Panc1 (cell line): ENCODE data around the gene TMEM100. TPM values are rescaled to one million over a fixed set of nuclear protein-coding genes. Genes with fewer than 3 reads are reported as not detected.

Experiments used
- ATAC-seq: fragments of 200-7000 bp; cut with Tn5 transposase; 2 replicates; pipeline ENCODE4 v1.9.1; 2020; ENCODE audit warnings: mild to moderate bottlenecking, moderate library complexity
- BruUV-seq: library from RNA; stranded (reverse); fragments of 400-500 nt; replicated peaks from 2 replicates; lab custom pipeline; 2021; lab: Mats Ljungman, UMichigan
- CTCF ChIA-PET: fragments of 300-600 bp; sonication (Branson Sonifier 250); formaldehyde crosslinking; loops from one replicate; lab custom pipeline; 2022; ENCODE audit warnings: antibody characterized with exemption; lab: Charles Lee
- POLR2A ChIA-PET: fragments of 300-600 bp; sonication (Branson Sonifier 250); formaldehyde crosslinking; loops from one replicate; lab custom pipeline; 2022; ENCODE audit warnings: antibody characterized with exemption; lab: Charles Lee
- DNase-seq: peaks from one replicate; pipeline ENCODE4 v3.0.0-alpha.2; 2010; ENCODE audit warnings: low read depth, low spot score
- H3K27ac ChIP-seq: 2 replicates; pipeline ENCODE4 v1.5.1; 2011; ENCODE audit warnings: mild to moderate bottlenecking, low read length, inconsistent platforms
- H3K27me3 ChIP-seq: fragments of 200-500 bp; sonication (Bioruptor generic); 2 replicates; pipeline ENCODE4 v1.6.0; 2014; ENCODE audit warnings: low read length, inconsistent platforms; ENCODE audit not compliant: control insufficient read depth, insufficient read depth
- H3K36me3 ChIP-seq: fragments of 200-500 bp; sonication (Bioruptor generic); 2 replicates; pipeline ENCODE4 v1.5.1; 2014; ENCODE audit warnings: inconsistent platforms, mild to moderate bottlenecking, low read length, moderate library complexity; ENCODE audit not compliant: control insufficient read depth, insufficient read depth
- H3K4me1 ChIP-seq: 2 replicates; pipeline ENCODE4 v1.5.1; 2011; ENCODE audit warnings: inconsistent platforms, mild to moderate bottlenecking, low read length, moderate library complexity; ENCODE audit not compliant: control insufficient read depth, insufficient read depth
- H3K4me3 ChIP-seq, 2 experiments: 2 replicates each; pipeline ENCODE4 v1.5.1; 2011 to 2012; ENCODE audit warnings: low read depth in 2 of 2, low read length in 2 of 2, mild to moderate bottlenecking in 2 of 2, inconsistent platforms in 1 of 2, moderate library complexity in 1 of 2
- H3K9me3 ChIP-seq: fragments of 200-500 bp; sonication (Bioruptor generic); 2 replicates; pipeline ENCODE4 v1.5.1; 2014; ENCODE audit warnings: low read depth, mild to moderate bottlenecking, inconsistent platforms, low read length, moderate library complexity; ENCODE audit not compliant: control insufficient read depth, insufficient read depth
- POLR2AphosphoS5 ChIP-seq: IDR thresholded peaks from 2 replicates; pipeline ENCODE4 v1.6.1; 2012; ENCODE audit warnings: mild to moderate bottlenecking, low read depth, low read length, moderate library complexity
- SIN3A ChIP-seq: IDR thresholded peaks from 2 replicates; pipeline ENCODE4 v1.6.1; 2012; ENCODE audit warnings: low read depth, mild to moderate bottlenecking, low read length, moderate library complexity, borderline replicate concordance; ENCODE audit not compliant: insufficient read depth
- TCF7L2 ChIP-seq: IDR thresholded peaks from 2 replicates; pipeline ENCODE4 v1.6.1; 2011; ENCODE audit warnings: mild to moderate bottlenecking, low read depth, low read length, inconsistent platforms
- in situ Hi-C: cut with HindIII; loops from 2 replicates; pipeline ENCODE4 v1.10.0; 2016; ENCODE audit warnings: low sequenced_read_pairs, low pct_unique_long_range_greater_than_20kb
- intact Hi-C: fragments of 100-400 bp; cut with micrococcal nuclease; formaldehyde crosslinking; loops from one replicate; pipeline ENCODE4 v1.10.0; 2022; ENCODE audit not compliant: unreplicated experiment
- total RNA-seq: library from RNA; stranded (reverse); gene quantifications from one replicate; pipeline ENCODE4 v1.2.1, GENCODE V29; 2021; ENCODE audit not compliant: unreplicated experiment
- TF ChIP-seq, protein P1 (sequence below): fragments of 450-650 bp; IDR thresholded peaks from 2 replicates; pipeline ENCODE4 v1.5.1; 2017; ENCODE audit warnings: mild to moderate bottlenecking
- TF ChIP-seq, protein P2 (sequence below), 2 experiments: IDR thresholded peaks; 2 replicates each; pipeline ENCODE4 v1.6.1; 2011 to 2012; ENCODE audit warnings: low read depth in 2 of 2, control low read depth in 1 of 2, low read length in 1 of 2, mild to moderate bottlenecking in 1 of 2, moderate library complexity in 1 of 2; ENCODE audit not compliant: insufficient read depth in 1 of 2

The TMEM100 gene
- total RNA-seq, 1 experiment from 2014 or later = 0.10 TPM

DNA sequence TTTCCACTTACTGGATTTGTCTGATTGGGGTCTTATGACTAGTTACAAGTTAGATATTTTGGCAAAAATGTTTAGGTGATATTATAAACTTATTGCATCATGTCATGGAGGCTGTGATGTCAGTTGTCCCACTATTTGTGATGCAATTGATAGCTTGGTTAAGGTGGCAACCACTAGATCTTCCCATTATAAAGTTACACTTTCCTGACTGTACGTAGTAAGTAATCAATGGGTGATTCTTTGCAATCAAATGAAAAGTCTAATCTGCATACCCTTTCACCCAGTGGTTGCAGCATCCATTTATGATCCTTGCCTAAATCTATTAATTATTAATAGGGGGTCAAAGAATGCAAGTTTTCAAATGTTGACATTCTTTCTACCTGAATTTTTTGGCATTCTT, 23.8 kb upstream of the TMEM100 start:
- POLR2A ChIA-PET = no interaction called here
- Histone ChIP-seq H3K9me3 (no peaks in the 10 kb centered on the region), H3K27me3 (no peaks in the 10 kb centered on the region), H3K27ac (no peak overlapping the region), H3K4me3 (no peak overlapping the region), H3K4me1 (peaks cover 7% of the 10 kb centered on the region), H3K36me3 (no peaks in the 10 kb centered on the region)
- BruUV-seq = no TSS peak
- TF ChIP-seq, protein P1, sequence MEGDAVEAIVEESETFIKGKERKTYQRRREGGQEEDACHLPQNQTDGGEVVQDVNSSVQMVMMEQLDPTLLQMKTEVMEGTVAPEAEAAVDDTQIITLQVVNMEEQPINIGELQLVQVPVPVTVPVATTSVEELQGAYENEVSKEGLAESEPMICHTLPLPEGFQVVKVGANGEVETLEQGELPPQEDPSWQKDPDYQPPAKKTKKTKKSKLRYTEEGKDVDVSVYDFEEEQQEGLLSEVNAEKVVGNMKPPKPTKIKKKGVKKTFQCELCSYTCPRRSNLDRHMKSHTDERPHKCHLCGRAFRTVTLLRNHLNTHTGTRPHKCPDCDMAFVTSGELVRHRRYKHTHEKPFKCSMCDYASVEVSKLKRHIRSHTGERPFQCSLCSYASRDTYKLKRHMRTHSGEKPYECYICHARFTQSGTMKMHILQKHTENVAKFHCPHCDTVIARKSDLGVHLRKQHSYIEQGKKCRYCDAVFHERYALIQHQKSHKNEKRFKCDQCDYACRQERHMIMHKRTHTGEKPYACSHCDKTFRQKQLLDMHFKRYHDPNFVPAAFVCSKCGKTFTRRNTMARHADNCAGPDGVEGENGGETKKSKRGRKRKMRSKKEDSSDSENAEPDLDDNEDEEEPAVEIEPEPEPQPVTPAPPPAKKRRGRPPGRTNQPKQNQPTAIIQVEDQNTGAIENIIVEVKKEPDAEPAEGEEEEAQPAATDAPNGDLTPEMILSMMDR = no peak
- intact Hi-C loops = no loop called here
- no peak for ATAC-seq
- CTCF ChIA-PET = no interaction called here
- no peak for DNase-seq
- in situ Hi-C loops = no loop called here

DNA sequence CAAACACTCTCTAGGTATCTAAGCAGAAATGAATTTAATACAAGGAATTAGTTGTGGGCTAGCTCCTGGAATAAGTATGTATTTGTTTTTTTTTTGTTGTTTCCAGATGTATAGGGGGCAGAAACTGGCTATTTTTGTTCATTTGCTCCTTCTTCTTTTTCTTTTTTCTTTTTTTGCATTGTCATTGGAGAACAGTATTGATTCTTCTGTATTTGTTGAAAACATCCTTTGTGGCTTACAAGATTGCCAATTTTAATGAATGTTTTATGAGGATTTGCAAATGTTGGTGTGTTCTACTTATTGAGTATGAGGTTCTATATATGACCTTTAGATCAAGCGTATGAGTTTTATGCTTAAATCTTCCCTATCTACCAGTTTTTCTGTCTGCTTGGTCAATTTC, 22.6 kb upstream of the TMEM100 start:
- Histone ChIP-seq H3K4me3 (no peak overlapping the region), H3K27ac (no peak overlapping the region), H3K36me3 (no peaks in the 10 kb centered on the region), H3K4me1 (peaks cover 7% of the 10 kb centered on the region), H3K9me3 (no peaks in the 10 kb centered on the region), H3K27me3 (no peaks in the 10 kb centered on the region)
- DNase-seq = no peak
- CTCF ChIA-PET = interaction anchor here (0.6 to 0.7 kb wide), 2 partner anchors 27 to 221 kb away, joined by 3 to 5 read pairs; no protein-coding TSS in a partner anchor
- intact Hi-C loops (no loop called here), in situ Hi-C loops (no loop called here)
- ATAC-seq = no peak
- no TSS peak for BruUV-seq
- POLR2A ChIA-PET = no interaction called here
- no peak for TF ChIP-seq SIN3A
- TF ChIP-seq TCF7L2 = no peak
- TF ChIP-seq POLR2AphosphoS5 = no peak
- TF ChIP-seq, protein P2, sequence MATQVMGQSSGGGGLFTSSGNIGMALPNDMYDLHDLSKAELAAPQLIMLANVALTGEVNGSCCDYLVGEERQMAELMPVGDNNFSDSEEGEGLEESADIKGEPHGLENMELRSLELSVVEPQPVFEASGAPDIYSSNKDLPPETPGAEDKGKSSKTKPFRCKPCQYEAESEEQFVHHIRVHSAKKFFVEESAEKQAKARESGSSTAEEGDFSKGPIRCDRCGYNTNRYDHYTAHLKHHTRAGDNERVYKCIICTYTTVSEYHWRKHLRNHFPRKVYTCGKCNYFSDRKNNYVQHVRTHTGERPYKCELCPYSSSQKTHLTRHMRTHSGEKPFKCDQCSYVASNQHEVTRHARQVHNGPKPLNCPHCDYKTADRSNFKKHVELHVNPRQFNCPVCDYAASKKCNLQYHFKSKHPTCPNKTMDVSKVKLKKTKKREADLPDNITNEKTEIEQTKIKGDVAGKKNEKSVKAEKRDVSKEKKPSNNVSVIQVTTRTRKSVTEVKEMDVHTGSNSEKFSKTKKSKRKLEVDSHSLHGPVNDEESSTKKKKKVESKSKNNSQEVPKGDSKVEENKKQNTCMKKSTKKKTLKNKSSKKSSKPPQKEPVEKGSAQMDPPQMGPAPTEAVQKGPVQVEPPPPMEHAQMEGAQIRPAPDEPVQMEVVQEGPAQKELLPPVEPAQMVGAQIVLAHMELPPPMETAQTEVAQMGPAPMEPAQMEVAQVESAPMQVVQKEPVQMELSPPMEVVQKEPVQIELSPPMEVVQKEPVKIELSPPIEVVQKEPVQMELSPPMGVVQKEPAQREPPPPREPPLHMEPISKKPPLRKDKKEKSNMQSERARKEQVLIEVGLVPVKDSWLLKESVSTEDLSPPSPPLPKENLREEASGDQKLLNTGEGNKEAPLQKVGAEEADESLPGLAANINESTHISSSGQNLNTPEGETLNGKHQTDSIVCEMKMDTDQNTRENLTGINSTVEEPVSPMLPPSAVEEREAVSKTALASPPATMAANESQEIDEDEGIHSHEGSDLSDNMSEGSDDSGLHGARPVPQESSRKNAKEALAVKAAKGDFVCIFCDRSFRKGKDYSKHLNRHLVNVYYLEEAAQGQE (IDR thresholded peaks at IDR 0.05; ENCODE audit: insufficient read depth in 1 of 2, low read depth in 2 of 2, low read length in 1 of 2) = no peak
- TF ChIP-seq, protein P1 = no peak
